B cell (primary cell): ENCODE results near the gene SAP30.

Experiments used
- CTCF ChIP-seq: fragments of 200-600 bp; IDR thresholded peaks from one replicate; pipeline ENCODE4 v1.8.0; 2022; ENCODE audit warnings: antibody characterized with exemption, mild to moderate bottlenecking
- EZH2 ChIP-seq: IDR thresholded peaks from 2 replicates; pipeline ENCODE4 v1.6.1; 2012; ENCODE audit warnings: borderline replicate concordance, low read depth, mild to moderate bottlenecking, moderate library complexity, low read length; ENCODE audit not compliant: insufficient read depth, poor library complexity, severe bottlenecking

GRCh38 chr4:173371292-173372192 lies 788 bp downstream of the SAP30 start:
- TF ChIP-seq CTCF (no peak), EZH2 (no peak)
